ENCODE measurements around the gene MYD88. TPM values are rescaled to one million over a fixed set of nuclear protein-coding genes. Genes with fewer than 3 reads are reported as not detected.
"Not testable (repeated sequence)": the region's sequence is repeated elsewhere in the genome, so short reads cannot be mapped to it uniquely, and the experiment has no call there.

The MYD88 gene
- total RNA-seq, 1 experiment from 2014 or later, result 19.2 TPM

GRCh38 chr3:38130631-38131065 is 7.8 kb upstream of the MYD88 start (continued):
- TF ChIP-seq PREB (CRISPR knock-in tag; IDR thresholded peaks at IDR 0.05; ENCODE audit: borderline replicate concordance) (no peak), SMAD3 (CRISPR knock-in tag; IDR thresholded peaks at IDR 0.05; ENCODE audit: borderline replicate concordance) (no peak)

GRCh38 chr3:38131621-38132369 is 6.7 kb upstream of the MYD88 start:
- DNase-seq (ENCODE audit: low spot score), result peak; percentile 83
- H3K36me3 Mint-ChIP-seq, result peaks cover 43% of the 10 kb centered on the region
- no peak overlapping the region for H3K27ac Mint-ChIP-seq
- H3K27me3 Mint-ChIP-seq (ENCODE audit: low read depth), result no peaks in the 10 kb centered on the region
- ChIA-PET CTCF (interaction anchor here (0.8 to 1.1 kb wide), 2 partner anchors 15 to 30 kb away, joined by 3 read pairs; no protein-coding TSS in a partner anchor), POLR2A (no interaction called here)
- ATAC-seq, result peak; percentile 90
- peaks cover 16% of the 10 kb centered on the region for H3K4me1 Mint-ChIP-seq
- H3K4me3 Mint-ChIP-seq, result no peak overlapping the region
- TF ChIP-seq CTCF (IDR thresholded peaks at IDR 0.05) (peak; percentile 62), AFF4 (CRISPR knock-in tag; IDR thresholded peaks at IDR 0.05; ENCODE audit: borderline replicate concordance) (no peak), ZNF281 (CRISPR knock-in tag; IDR thresholded peaks at IDR 0.05) (no peak)
- H3K9me3 Mint-ChIP-seq, result no peaks in the 10 kb centered on the region

GRCh38 chr3:38133209-38133556 is 5.3 kb upstream of the MYD88 start:
- peaks cover 31% of the 10 kb centered on the region for H3K36me3 Mint-ChIP-seq
- ATAC-seq, result no peak
- ChIA-PET CTCF (no interaction called here), POLR2A (no interaction called here)
- no peak overlapping the region for H3K4me3 Mint-ChIP-seq
- H3K4me1 Mint-ChIP-seq, result peaks cover 23% of the 10 kb centered on the region
- no peaks in the 10 kb centered on the region for H3K9me3 Mint-ChIP-seq
- H3K27ac Mint-ChIP-seq, result no peak overlapping the region
- TF ChIP-seq MYBL2 (CRISPR knock-in tag; IDR thresholded peaks at IDR 0.05), result no peak
- no peaks in the 10 kb centered on the region for H3K27me3 Mint-ChIP-seq (ENCODE audit: low read depth)
- no peak for DNase-seq (ENCODE audit: low spot score)

- ChIA-PET POLR2A (no interaction called here), CTCF (interaction anchor here (0.6 kb wide), 1 partner anchor 137 kb away, joined by 7 read pairs; no protein-coding TSS in a partner anchor)
- no peaks in the 10 kb centered on the region for H3K9me3 Mint-ChIP-seq
- TF ChIP-seq GABPB1 (CRISPR knock-in tag; IDR thresholded peaks at IDR 0.05) (peak; percentile 66; the same call in 1 of the 2 replicates), SP1 (CRISPR knock-in tag; conservative IDR thresholded peaks at IDR 0.05) (no peak)
- peaks cover 25% of the 10 kb centered on the region for H3K4me1 Mint-ChIP-seq
- H3K27ac Mint-ChIP-seq, result no peak overlapping the region; the same call in 1 of the 2 replicates
- DNase-seq (ENCODE audit: low spot score) (no peak), ATAC-seq (no peak)
- H3K27me3 Mint-ChIP-seq (ENCODE audit: low read depth), result no peaks in the 10 kb centered on the region
- H3K4me3 Mint-ChIP-seq, result no peak overlapping the region
- H3K36me3 Mint-ChIP-seq, result peaks cover 31% of the 10 kb centered on the region
Observed at GRCh38 chr3:38133557-38134405, 4.7 kb upstream of the MYD88 start.

- DNase-seq (ENCODE audit: low spot score); H3K27me3 Mint-ChIP-seq (ENCODE audit: low read depth); CTCF ChIA-PET; POLR2A ChIA-PET; H3K9me3 Mint-ChIP-seq; ATAC-seq: not testable (repeated sequence)
- Mint-ChIP-seq H3K4me3 (peak overlapping the region; percentile 88; the same call in 1 of the 2 replicates), H3K27ac (peak overlapping the region; percentile 79; the same call in 1 of the 2 replicates), H3K4me1 (peaks cover 31% of the 10 kb centered on the region), H3K36me3 (peaks cover 24% of the 10 kb centered on the region)
Observed at GRCh38 chr3:38134517-38135143, 3.8 kb upstream of the MYD88 start.

- DNase-seq (ENCODE audit: low spot score); ATAC-seq; H3K9me3 Mint-ChIP-seq; H3K27me3 Mint-ChIP-seq (ENCODE audit: low read depth): not testable (repeated sequence)
- Mint-ChIP-seq H3K4me1 (peaks cover 37% of the 10 kb centered on the region), H3K4me3 (peak overlapping the region; percentile 88), H3K27ac (peak overlapping the region; percentile 24; the same call in 1 of the 2 replicates), H3K36me3 (peaks cover 17% of the 10 kb centered on the region)
- POLR2A ChIA-PET, result interaction anchor here (2.1 kb wide), 1 partner anchor 30 kb away, joined by 31 read pairs; the partner anchor contains the start of gene OXSR1
- CTCF ChIA-PET, result interaction anchor here (1.2 to 2.6 kb wide), 5 partner anchors 19 to 319 kb away, joined by 3 to 24 read pairs (median 7); partner anchors contain the start of genes OXSR1 and SLC22A14
Observed at GRCh38 chr3:38135621-38136277, 2.7 kb upstream of the MYD88 start.
